GM20000 (cell line): Measurements from ENCODE around the gene CRISP3.
"Not testable (repeated sequence)": the region's sequence is repeated elsewhere in the genome, so short reads cannot be mapped to it uniquely, and the experiment has no call there.

Source experiments
- DNase-seq: peaks from one replicate; pipeline ENCODE4 v3.0.0; 2012; ENCODE audit warnings: low spot score
- TF ChIP-seq, protein P1 (sequence below): IDR thresholded peaks from 2 replicates; pipeline ENCODE4 v1.5.1; 2012; ENCODE audit warnings: mild to moderate bottlenecking, control low read depth; ENCODE audit errors: extremely low read depth, missing control alignments

Gene CRISP3

GRCh38 chr6:49732781-49733180 is 11.4 kb downstream of the CRISP3 start:
- DNase-seq: no peak
- TF ChIP-seq, protein P1, sequence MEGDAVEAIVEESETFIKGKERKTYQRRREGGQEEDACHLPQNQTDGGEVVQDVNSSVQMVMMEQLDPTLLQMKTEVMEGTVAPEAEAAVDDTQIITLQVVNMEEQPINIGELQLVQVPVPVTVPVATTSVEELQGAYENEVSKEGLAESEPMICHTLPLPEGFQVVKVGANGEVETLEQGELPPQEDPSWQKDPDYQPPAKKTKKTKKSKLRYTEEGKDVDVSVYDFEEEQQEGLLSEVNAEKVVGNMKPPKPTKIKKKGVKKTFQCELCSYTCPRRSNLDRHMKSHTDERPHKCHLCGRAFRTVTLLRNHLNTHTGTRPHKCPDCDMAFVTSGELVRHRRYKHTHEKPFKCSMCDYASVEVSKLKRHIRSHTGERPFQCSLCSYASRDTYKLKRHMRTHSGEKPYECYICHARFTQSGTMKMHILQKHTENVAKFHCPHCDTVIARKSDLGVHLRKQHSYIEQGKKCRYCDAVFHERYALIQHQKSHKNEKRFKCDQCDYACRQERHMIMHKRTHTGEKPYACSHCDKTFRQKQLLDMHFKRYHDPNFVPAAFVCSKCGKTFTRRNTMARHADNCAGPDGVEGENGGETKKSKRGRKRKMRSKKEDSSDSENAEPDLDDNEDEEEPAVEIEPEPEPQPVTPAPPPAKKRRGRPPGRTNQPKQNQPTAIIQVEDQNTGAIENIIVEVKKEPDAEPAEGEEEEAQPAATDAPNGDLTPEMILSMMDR: no peak

DNA sequence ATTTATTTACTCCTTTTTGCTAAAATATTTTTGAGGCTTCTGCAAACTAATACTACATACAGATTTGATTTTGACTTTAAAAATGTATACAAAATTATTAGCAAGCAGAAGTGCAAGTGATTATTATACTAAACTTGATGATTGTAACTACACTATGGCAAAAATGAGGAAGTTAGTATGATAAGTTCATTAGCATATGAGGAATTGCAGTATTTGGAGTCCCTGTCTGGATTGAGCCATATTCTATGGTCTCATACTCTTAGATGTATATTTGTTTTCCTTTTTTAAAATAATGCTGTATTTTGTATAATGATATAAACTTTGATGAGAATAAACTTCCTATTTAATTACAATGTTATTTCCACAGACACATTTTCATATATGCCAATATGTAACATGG is 13.9 kb downstream of the CRISP3 start:
- DNase-seq: no peak
- TF ChIP-seq, protein P1: no peak

GRCh38 chr6:49723917-49724316 is 20.3 kb downstream of the CRISP3 start:
- DNase-seq: not testable (repeated sequence)

DNA sequence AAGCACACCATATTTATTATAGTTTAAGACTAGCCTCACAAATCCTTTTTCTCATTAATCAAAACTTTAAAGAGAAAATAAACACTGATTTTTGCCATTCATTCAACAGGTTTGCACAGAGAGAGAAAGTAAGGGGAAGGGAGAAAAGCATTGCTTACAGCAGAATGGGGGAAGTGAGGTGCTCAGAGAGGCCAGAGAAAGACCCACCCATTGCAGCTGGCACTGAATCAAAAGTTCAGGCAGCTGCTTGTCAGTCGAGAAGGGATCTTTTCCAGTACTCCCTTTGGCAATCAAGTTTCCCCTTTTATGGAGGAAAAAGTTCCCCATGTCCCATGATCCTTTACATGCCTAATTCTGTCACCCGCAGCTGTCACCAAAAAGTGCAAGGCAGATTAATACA is 22.9 kb downstream of the CRISP3 start:
- DNase-seq: no peak
- TF ChIP-seq, protein P1: no peak

DNA sequence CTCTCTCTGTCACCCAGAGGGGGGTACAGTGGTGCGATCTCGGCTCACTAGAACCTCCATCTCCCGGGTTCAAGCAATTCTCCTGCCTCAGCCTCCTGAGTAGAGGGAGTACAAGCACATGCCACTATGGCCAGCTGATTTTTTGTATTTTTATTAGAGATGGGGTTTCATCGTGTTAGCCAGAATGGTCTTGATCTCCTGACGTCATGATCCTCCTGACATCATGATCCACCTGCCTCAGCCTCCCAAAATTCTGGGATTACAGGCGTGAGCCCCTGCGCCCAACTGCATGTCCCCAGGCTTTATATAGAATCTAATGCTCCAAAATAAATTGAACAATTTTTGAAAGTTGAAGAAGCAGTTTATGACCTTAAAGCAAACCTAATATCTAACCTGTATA is 23.8 kb downstream of the CRISP3 start:
- TF ChIP-seq, protein P1: no peak
- DNase-seq: no peak

- DNase-seq: no peak
- TF ChIP-seq, protein P1: no peak
These were observed 30.8 kb downstream of the CRISP3 start, which contains the start of gene CRISP2 for GRCh38 chr6:49713346-49713745. CRISP2 (minus strand) TSS chr6:49713543; CDS start chr6:49709196, 4,347 bp downstream.

- no peak for DNase-seq
- TF ChIP-seq, protein P1: no peak
These were observed 45.7 kb downstream of the CRISP3 start for GRCh38 chr6:49698478-49698877.

DNA sequence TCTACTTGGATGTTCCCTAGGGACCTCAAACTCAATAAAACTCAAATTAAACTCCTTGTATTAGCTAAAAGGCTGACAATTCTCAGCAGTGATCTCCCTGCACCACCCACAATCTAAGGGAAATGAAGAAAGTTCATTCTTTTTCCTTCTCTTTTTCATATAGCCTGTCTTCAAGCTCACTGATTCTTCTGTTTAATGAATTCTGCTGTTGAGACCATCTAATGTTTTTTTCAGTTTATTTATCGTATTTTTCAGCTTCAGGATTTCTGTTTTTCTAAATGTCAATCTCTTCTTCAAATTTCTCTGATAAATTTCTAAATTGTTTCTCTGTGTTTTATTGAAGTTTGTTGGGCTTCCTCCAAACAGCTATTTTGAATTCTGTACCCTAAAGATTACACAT is 50.7 kb downstream of the CRISP3 start:
- DNase-seq: no peak
- TF ChIP-seq, protein P1: no peak
